Upper lobe of left lung (tissue), 4 donors: ENCODE results near the gene TCF7.

Experiments
- CTCF ChIP-seq, 6 experiments: fragments of 450-650 bp in 4 of 6; fragments of 200-600 bp in 2 of 6; sonication (generic) in 2 of 6; IDR thresholded peaks; one replicate each; pipeline ENCODE4 v1.5.1; 2016 to 2019; ENCODE audit warnings: antibody characterized with exemption in 6 of 6
- EP300 ChIP-seq, 4 donors: sonication (generic); formaldehyde crosslinking; IDR thresholded peaks; one replicate each; pipeline ENCODE4 v1.5.1; 2017; ENCODE audit warnings: antibody characterized with exemption in 4 of 4, control low read depth in 2 of 4
- POLR2A ChIP-seq, 4 donors: fragments of 450-650 bp; IDR thresholded peaks; one replicate each; pipeline ENCODE4 v1.5.1; 2016 to 2017; ENCODE audit warnings: antibody characterized with exemption in 4 of 4, mild to moderate bottlenecking in 2 of 4

GRCh38 chr5:134142052-134142451 is 27.6 kb downstream of the TCF7 start:
- TF ChIP-seq CTCF (IDR thresholded peaks at IDR 0.05) (no peak), POLR2A (IDR thresholded peaks at IDR 0.05) (no peak), EP300 (IDR thresholded peaks at IDR 0.05) (no peak)
